Activated gamma-delta T cell (primary cell): ENCODE results near the gene RAD51.

Source experiments
- DNase-seq: peaks from one replicate; lab custom pipeline; 2025; lab: John Stamatoyannopoulos, UW

Gene RAD51

DNA sequence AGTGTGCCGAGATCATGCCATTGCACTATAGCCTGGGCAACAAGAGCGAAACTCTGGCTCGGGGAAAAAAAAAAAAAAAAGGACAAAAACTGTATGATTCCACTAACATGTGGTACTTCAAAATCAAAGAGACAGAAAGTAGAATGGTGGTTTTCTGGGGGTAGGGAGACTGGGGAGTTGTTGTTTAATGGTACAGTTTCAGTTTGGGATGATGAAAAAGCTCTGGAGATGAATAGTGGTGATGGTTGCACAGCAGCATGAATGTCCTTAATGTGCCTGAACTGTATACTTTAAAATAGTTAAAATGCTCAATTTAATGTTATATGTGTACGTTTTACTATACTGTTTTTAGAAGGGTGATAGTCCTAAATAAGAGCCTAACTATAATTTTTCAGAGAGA, 27.4 kb downstream of the RAD51 start:
- DNase-seq: no peak

DNA sequence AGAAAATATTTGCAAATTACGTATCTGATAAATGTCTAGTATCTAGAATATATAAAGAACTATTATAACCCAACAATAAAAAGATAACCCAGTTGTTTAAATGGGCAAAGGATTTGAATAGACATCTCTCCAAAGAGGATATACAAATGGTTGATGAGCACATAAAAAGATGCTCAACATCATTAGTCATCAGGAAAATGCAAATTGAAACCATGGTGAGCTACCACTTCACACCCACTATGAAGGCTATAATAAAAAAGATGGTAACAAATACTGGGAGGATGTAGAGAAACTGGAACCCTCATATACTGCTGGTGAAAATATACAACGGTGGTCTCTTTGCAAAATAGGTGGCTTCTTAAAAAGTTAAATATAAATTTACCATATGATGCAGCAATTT, 28.0 kb downstream of the RAD51 start:
- no peak for DNase-seq

DNA sequence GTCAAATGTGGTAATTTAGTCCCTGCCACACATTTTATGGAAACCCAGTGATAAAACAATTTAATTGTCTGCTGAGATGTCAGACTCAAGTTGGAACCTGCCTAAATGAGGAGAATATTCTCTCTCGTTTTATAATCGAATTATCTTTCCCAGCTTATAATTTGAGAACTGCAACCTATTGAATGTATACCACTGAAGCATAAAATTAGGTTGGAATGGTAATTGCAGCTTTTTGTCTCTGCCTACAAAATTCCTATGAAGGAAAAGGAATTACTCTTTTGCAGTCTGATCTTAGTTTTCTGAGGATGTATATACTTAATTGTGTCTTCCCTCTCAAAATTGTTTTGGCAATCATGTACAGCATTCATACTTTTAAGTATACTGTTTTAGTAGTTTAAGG, 28.9 kb downstream of the RAD51 start:
- DNase-seq: no peak

DNA sequence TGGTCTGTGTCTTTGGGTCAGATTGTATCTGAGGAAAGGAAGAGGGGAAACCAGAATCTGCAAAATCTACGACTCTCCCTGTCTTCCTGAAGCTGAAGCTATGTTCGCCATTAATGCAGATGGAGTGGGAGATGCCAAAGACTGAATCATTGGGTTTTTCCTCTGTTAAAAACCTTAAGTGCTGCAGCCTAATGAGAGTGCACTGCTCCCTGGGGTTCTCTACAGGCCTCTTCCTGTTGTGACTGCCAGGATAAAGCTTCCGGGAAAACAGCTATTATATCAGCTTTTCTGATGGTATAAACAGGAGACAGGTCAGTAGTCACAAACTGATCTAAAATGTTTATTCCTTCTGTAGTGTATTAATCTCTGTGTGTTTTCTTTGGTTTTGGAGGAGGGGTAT, 36.1 kb downstream of the RAD51 start:
- DNase-seq: no peak

DNA sequence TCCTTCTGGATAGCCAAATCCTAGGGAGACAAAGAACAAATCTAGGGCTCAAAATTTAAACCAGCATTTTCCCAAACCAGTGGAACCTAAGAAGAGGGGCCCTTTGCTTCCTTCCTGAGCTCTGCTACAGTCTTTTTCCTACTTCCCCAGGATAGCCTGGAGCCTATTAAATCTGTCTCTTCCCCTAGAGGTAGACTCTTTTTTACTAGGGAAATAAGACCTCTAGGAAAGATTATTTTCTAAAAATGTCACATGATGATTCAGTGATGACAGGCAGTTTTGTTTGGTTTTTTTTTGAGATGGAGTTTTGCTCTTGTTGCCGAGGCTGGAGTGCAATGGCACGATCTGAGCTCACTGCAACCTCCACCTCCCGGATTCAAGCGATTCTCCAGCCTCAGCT, 41.6 kb downstream of the RAD51 start:
- DNase-seq: no peak

DNA sequence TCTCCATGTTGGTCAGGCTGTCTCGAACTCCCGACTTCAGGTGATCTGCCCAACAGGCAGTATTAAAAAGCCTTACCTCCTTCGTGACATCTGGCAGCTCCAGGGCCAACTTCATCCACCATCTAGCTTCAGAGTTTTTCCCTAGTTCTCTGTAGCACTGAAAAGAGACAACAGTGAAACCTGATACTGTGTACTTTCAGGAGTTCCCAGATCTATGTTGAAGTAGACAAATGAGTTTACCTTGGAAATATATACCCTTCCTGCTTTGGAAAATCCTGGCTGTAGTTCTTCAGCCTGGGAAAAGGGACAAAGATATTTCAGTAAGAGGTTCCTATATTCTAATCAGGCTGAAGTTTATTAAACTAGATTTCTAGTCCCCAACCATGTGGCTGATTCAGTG, 42.1 kb downstream of the RAD51 start:
- no peak for DNase-seq

DNA sequence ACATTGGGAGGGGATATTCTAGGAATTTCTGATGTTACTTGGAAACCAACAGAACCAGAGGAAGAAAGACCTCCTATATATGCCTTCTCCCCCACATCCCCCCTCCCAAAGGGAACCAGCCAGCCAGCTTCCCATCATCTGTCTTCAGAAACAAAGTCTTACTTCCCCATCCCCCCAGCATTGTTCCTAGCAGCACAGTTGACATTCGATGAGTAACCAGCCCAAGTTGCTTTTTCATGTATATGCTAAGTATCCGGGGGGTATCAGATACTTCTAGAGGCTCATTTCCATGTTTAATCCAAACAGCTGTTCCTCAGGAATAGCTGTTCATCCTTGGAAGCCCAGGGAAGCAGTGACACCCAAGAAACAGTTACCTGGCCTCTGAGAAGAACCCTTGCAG, 44.1 kb downstream of the RAD51 start:
- DNase-seq: no peak

DNA sequence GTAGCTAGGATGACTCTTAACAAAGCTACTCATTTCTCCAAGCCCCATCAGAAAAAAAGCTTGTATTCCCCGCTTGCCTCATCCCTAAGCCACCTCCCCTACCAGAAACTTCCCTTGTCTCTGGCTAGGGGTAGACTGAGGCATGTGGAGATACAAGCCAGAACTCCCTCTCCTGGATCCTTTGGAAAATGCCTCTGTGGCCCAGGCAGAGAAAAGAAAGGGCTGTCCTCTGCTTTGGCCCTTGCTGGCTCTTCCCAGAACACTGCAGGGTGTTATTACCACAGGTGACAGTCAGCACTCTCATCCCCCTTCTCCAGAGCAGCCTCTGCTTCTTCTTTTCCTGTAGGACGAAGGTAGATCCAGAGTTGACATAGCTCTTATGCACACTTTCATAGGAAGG, 44.9 kb downstream of the RAD51 start:
- no peak for DNase-seq

DNA sequence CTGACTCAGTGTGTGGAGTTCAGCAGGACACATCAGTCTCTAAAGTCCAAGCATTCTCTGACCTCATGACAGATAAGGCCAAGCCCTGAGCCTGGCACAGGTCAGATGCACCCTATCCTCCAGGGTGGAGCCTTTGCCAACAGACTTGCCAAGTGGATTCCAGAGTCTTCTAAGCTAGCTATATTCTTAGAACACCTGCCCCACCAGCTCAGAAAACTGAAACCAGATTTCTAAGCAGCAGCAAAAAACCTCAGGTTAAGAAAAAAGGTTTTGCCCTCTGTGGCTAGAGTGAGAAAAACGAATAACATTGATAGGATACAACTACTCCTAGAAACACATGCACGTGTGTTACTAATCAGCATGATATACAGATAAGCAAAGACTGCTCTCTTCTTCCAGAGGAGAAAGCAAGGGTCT, 48.5 kb downstream of the RAD51 start:
- DNase-seq: no peak

DNA sequence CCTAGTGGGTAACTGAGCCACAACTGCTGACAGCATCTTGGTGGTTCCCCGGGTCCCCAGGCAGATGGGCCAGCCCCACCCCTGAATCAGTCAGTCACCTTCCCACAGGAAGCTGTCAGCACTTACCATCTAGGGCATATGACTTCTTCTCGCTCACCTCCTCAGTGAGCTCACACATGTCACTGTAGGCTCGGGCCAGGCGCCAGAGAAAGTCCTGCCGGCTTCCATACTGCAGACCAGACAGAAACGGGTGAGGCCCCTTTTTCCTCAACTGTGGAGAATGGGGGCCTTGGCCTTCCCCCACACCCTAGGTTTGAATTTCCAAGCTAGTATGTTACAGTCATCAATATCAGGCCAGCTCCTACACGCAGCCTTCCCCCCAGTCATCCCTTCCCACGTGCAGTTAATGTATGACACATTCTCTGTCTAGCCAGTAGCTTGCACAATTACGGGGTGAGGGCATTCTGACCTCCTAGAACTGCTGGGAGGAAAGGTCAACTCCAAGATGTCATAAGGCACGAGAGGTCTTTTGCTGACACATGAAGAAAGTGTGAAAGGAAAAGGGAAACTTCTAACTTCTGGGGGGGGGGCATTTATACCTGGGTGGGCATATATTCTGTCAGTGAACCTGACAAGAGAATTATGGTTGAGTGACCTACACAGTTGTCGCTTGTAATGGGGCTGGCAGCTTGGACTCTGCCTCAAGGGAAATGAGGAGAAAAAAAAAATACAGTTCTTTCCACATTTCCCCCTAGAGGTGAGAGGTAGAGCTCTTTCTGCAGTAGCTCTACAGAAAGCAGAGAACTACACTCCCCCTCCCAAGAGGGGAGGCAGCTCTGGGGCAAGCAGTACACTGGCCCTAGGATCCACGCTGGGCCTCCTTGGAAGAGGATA, 49.2 kb downstream of the RAD51 start:
- DNase-seq: peak; percentile 44

DNA sequence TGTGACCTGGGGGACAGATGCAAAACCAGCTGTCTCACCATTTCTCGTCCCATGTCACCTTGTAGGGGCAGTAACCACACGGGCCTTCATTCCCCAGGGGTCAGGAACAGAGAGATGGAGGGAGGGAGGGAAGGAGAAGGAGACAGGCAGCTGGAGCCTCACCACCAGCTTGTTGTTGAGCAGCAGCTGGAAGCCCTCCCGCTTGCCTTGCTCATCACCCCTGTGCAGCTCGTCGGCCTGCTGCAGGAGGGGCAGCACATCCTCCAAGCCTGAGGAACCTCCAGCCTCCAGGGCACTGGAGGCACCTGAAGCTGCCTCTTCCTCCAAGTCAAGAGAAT, 49.8 kb downstream of the RAD51 start:
- DNase-seq: no peak

DNA sequence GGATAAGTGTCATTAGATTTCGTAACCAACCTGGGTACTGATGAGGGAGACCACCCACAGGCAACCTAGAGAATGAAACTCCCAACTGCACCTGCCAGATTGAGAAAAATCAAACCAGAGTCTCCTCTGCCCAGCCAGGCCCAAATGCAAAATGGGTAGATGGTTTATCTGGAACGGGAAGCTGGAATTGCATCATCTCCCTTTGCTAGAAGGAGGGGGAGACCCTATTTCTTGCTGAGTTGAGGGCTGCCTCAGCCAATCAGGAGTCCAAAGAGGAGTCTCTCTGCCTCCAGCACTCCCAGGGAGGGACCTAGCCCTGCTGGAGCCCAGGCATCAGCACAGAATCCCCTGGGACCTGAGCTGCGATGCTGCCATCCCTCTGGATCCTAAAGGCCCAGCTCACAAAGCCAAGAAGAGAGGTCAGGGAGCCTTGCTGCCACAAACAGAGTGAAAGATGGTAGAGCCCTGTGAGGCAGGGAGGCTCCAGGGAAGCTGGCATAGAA, 52.0 kb downstream of the RAD51 start:
- DNase-seq: no peak

DNA sequence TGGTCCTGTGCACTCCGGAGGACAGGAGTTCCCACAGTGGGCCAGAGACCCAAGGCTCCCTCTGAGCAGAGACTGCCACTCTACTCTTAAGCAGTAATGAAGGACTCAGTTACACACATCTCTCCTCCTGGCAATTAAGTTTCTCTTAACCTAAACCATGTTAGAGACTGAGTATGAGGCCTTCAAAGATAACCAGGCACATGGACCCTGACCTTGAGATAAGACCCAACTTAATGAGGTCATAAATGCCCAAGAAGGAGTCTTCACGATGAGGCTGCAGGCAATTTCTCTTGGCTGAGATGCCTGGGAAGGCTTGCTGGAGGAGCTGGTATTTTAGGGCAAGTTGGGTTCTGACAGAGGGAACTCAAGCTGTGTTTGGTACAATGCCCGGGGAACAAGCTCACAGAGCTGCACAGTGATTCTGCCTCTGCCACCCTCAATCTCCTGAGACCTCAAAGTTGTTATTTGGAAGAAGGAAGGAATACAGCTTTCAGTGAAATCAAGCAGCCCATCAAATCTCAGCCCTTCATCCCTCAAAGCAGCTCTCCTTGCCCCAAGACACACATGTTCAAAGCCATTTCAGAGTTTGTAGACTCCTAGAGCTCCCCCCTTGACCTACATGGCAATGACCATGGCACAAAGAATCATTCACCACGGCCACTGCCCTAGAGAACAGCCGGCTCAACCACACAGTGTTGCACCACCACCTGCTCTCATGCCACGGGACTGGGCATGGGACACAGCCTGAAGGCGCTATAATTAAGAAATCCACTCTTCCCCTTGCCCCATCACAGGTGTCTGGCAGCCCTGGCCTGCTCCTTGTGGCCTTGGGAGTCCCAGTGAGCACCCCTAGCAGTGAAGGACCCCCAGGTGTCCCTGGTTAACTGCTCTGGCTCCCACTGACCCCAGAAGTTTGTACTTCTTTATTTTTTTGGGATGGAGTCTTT, 53.0 kb downstream of the RAD51 start:
- DNase-seq: no peak

DNA sequence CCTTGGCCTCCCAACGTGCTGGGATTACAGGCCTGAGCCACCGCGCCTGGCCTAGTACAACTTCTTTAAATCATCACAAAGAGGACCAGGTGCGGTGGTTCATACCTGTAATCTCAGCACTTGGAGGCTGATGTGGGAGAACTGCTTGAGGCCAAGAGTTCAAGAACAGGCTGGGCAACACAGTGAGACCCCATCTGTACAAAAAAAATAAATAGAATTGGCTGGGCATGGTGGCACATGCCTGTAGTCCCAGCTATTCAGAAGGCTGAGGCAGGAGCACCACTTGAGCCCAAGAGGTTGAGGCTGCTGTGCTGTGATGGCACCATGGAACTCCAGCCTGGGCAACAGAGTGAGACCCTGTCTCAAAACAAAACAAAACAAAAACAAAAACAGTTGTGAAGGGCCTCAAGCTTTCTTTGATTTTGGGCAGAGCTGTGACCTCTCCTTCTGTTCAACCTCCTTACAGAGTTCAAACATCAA, 54.2 kb downstream of the RAD51 start:
- DNase-seq: no peak

DNA sequence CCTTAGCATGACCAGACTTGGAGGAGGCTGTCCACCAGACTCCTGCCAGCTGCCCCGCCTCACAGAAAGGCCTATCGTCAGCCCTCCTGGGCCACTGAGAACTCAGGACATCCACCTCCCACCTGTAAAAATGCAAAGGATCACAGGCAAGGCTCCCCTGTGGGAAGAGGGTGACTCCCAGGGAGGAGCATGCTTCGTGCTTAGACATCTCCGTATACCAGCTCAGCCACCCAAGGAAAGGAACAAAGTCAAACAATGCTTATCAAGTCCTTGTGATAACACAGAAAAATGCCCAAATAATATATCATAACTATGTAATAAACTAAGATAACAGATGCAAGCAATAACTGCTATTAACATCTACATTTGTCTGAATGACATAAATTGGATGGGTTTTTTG, 55.9 kb downstream of the RAD51 start:
- no peak for DNase-seq

DNA sequence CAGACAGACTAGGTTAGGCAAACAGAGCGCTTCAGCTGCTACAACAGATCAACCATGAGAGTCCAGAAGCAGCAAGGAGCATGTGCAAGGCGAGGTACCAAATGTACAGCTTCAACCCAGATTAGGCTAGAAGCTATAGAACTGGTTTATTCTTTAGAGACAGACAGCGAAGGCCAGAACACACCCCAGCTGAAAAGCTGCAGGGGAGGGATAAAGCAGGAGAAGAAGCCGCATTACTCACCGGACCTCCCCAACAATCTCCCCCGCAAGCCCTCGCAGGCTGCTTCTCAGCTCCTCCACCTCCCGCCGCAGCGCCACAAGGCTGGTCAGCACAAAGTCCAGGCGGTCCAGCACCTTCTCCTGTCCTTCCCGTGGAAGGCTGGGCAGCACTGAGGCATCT, 56.8 kb downstream of the RAD51 start:
- DNase-seq: no peak

DNA sequence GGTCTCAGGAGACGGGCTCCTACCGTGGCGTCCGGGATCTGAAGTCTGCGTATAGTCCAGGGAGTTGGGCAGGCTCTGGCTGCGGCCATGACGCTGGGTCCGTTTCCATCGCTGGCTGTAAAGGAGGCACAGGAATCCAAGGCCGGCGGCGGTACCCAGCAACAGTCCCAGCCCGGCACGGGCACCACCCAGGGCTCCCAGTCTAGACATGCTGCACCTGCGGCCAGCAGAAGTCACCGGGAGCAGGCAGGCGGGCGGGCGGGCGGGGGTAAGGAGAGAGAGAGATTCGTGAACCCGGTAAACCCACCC, 59.6 kb downstream of the RAD51 start:
- DNase-seq: peak; percentile 22

DNA sequence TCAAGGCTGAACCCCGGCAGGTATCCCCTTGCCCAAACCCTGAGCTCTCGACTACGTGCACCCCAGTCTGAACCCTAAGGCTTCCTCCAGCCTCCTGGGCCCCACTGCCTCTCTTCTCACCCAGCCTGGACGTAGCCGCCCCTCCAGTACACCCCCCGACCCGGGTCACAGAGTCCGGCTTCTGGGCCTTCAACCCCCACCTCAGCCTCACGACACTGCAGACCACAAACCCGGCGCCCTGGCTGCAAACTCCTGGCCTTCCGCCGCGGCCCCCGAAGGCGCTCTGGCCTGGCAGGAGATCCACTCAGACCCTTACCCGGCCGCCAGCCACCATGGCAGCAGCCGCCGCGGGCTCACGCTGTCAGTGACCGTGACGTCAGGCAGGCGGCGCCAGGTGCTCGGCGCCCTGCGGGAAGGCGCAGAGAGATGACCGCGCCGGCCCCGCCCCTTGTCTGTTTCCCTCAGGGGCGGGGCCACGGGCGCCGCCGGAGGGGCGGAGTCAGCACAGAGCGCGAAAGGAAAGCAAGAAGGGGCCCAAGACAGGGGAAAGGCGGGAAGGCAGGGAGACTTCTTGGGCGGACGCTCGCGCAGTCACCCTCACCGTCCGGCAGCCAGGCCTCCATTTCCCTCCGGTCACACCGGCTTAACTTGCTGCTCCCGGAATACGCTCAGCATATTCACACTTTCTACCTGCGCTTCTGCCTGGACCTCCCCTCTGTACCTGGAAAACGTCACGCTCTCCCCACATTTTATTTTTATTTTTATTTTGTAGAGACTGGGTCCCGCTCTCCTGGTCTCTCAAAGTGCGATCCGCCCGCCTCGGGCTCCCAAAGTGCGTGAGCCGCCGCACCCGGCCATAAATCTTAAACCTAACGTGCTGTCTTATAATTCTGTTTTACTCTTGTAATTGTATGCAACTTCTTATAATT, 60.2 kb downstream of the RAD51 start, which contains the start of gene RMDN3:
RMDN3 (minus strand) TSS at position 372 of the 929 bp plus-strand sequence. CDS start 471 bp downstream, outside the sequence.
- DNase-seq: peak; percentile 91

DNA sequence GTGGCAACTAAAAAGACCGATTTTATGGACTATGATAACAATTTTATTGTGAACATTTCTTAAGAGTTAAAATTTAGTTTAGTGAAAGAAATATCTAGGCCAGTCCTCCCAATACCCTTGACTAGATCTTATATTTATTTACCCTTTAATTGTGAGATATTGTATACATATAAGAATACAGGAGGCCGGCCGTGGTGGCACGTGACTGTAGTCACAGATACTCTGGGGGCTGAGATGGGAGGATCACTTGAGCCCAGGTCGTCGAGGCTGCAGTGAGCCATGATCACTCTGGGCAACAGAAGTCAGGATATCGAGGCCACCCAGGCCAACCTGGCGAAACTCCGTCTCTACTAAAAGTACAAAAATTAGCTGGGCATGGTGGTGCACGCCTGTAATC, 60.8 kb downstream of the RAD51 start:
- DNase-seq: no peak

DNA sequence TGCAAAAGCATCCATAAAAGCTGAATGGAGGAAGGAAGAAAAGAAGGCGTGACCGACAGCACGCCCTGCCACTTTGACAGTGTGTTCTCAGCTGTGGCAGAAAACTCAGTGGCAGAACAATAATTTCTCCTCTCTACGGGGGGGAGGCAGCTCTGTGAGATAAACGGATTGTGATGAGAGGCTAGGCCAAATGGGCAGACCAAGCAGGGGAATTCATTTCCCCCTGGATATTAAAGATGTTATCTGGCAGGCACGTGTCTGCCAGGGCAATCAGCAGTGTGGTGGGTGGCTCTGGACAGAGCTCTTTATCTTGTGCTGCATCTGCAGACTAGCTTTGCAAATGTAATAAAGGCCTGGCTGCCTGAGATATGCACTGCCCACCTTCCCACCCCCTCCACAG, 62.0 kb downstream of the RAD51 start:
- DNase-seq: no peak

DNA sequence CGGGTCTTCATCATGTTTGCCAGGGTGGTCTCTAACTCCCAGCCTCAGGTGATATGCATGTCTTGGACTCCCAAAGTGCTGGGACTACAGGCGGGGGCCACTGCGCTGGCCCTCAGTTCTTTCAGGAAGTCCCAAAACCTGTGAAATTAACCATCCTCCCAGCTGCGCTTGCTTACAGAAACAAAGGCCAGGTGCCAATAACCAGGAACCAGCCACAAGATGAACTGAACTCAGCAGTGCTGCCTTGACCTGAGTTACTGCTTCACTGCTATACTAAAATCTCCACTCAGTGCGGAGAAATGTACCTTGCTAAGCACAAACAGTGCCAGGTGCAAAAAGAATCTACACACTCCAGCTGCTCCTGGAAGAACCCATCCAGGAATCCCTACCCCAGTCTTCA, 65.0 kb downstream of the RAD51 start:
- DNase-seq: no peak
